HG03469 (cell line): ENCODE measurements around the gene PXDC1.
A peak's percentile ranks its signal among the peaks of the same experiment; 100 is the strongest.
"Not testable (repeated sequence)": the region's sequence is repeated elsewhere in the genome, so short reads cannot be mapped to it uniquely, and the experiment has no call there.

Experiments
- ATAC-seq: cut with Tn5 transposase; IDR thresholded peaks from one replicate; pipeline ENCODE4 v1.9.1; 2021; ENCODE audit warnings: mild to moderate bottlenecking, moderate library complexity, moderate number of reproducible peaks; ENCODE audit not compliant: unreplicated experiment

PXDC1 gene

GRCh38 chr6:3764516-3765335 lies 13.2 kb upstream of the PXDC1 start:
- ATAC-seq, result no peak

GRCh38 chr6:3762852-3763251 lies 11.3 kb upstream of the PXDC1 start:
- no peak for ATAC-seq

- no peak for ATAC-seq
These were observed 10.8 kb upstream of the PXDC1 start for GRCh38 chr6:3762359-3762758.

GRCh38 chr6:3761989-3762270 lies 10.4 kb upstream of the PXDC1 start:
- no peak for ATAC-seq

- no peak for ATAC-seq
These were observed 8.2 kb upstream of the PXDC1 start for GRCh38 chr6:3759646-3760232.

GRCh38 chr6:3758842-3759144 lies 7.3 kb upstream of the PXDC1 start:
- ATAC-seq, result no peak

- ATAC-seq, result not testable (repeated sequence)
These were observed 6.7 kb upstream of the PXDC1 start for GRCh38 chr6:3757998-3758841.

- no peak for ATAC-seq
These were observed 5.7 kb upstream of the PXDC1 start for GRCh38 chr6:3757241-3757641.

GRCh38 chr6:3756546-3756945 lies 5.0 kb upstream of the PXDC1 start:
- no peak for ATAC-seq

- ATAC-seq, result no peak
These were observed 4.4 kb upstream of the PXDC1 start for GRCh38 chr6:3755637-3756545.

- ATAC-seq, result no peak
These were observed 3.3 kb upstream of the PXDC1 start for GRCh38 chr6:3754776-3755175.

- ATAC-seq, result not testable (repeated sequence)
These were observed 2.7 kb upstream of the PXDC1 start for GRCh38 chr6:3754032-3754725.

GRCh38 chr6:3753228-3753835 lies 1.8 kb upstream of the PXDC1 start:
- ATAC-seq, result no peak

- ATAC-seq, result no peak
These were observed 1.2 kb upstream of the PXDC1 start for GRCh38 chr6:3752531-3753227.

- ATAC-seq, result peak; percentile 49
These were observed 417 bp upstream of the PXDC1 start for GRCh38 chr6:3751730-3752530.

GRCh38 chr6:3750317-3751076 lies 1.0 kb downstream of the PXDC1 start:
- no peak for ATAC-seq

GRCh38 chr6:3749977-3750316 lies 1.6 kb downstream of the PXDC1 start:
- ATAC-seq, result no peak
